ENCODE results near the gene ST3GAL2.

DNA sequence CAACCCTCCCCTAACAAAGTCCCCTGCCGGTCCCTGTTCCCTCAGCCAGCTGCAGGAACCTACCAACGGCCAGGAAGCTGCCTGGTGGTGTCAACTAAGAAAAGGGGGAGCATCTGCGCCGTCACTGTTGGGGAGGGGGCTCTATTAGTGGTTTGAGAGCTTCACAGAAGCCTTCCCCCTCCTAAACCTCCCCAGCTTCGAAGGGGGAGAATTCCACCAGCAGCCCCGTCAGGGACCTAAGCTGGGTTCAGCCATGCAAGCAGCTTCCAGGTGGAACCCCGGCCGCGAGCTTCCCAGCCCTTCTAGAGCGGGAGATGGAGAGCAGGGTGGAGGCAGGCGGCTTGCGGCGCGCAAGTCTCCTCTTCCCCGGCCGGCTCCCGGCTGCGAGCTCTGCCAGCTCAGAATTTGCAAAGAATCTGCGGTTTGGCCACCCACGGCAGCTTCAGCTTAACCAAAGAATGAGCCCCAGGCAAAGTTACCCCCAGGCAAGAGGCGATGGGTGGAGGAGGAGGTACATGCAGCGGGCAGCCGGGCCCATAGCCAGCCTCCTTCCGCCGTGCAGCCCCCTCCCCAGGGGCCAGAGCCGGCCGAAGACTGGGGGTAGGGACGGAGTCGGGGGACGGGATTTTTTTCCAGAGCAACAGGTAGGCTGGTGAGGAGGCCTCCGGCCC lies 58.5 kb downstream of the ST3GAL2 start:
- TF ChIP-seq, protein P1, sequence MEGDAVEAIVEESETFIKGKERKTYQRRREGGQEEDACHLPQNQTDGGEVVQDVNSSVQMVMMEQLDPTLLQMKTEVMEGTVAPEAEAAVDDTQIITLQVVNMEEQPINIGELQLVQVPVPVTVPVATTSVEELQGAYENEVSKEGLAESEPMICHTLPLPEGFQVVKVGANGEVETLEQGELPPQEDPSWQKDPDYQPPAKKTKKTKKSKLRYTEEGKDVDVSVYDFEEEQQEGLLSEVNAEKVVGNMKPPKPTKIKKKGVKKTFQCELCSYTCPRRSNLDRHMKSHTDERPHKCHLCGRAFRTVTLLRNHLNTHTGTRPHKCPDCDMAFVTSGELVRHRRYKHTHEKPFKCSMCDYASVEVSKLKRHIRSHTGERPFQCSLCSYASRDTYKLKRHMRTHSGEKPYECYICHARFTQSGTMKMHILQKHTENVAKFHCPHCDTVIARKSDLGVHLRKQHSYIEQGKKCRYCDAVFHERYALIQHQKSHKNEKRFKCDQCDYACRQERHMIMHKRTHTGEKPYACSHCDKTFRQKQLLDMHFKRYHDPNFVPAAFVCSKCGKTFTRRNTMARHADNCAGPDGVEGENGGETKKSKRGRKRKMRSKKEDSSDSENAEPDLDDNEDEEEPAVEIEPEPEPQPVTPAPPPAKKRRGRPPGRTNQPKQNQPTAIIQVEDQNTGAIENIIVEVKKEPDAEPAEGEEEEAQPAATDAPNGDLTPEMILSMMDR (conservative IDR thresholded peaks at IDR 0.05 in 1 of 2, IDR thresholded peaks at IDR 0.05 in 1 of 2; ENCODE audit: low read depth in 1 of 2, low read length in 2 of 2) = no peak
- TF ChIP-seq EZH2 (IDR thresholded peaks at IDR 0.05; ENCODE audit: low read length, missing control alignments) = no peak

Data from fibroblast of lung (primary cell).